Measurements from ENCODE around the gene ZNF469. TPM values are rescaled to one million over a fixed set of nuclear protein-coding genes. Genes with fewer than 3 reads are reported as not detected.

The ZNF469 gene
- total and polyA plus RNA-seq, 9 of the 15 experiments (the other 6 are each of a cell fraction or from before 2014, with no cell fraction given), result 0.01 to 0.04 TPM; not detected in 7

GRCh38 chr16:88415713-88416323 is 33.1 kb downstream of the ZNF469 start (continued):
- TF ChIP-seq PKNOX1 (IDR thresholded peaks at IDR 0.05), result peak; percentile 97
- peak; percentile 47 for TF ChIP-seq CXXC5 (CRISPR knock-in tag; IDR thresholded peaks at IDR 0.05)
- 0 out of 4 replicates have a peak, but pooled peaks of 1 of the 2 experiments have one; percentile 29 for TF ChIP-seq UBTF (IDR thresholded peaks at IDR 0.05; ENCODE audit: borderline replicate concordance in 1 of 2, low read depth in 2 of 2, low read length in 2 of 2)
- peak; percentile 87 for TF ChIP-seq ZNF766 (CRISPR knock-in tag; conservative IDR thresholded peaks at IDR 0.05)
- TF ChIP-seq MEIS2 (IDR thresholded peaks at IDR 0.05; ENCODE audit: partially characterized antibody), result peak; percentile 99
- TF ChIP-seq SMARCE1 (IDR thresholded peaks at IDR 0.05), result no peak
- no peak for TF ChIP-seq TBL1XR1 (IDR thresholded peaks at IDR 0.05; ENCODE audit: low read length in 2 of 2)
- no peak for TF ChIP-seq HDAC2 (IDR thresholded peaks at IDR 0.05)
- TF ChIP-seq ZKSCAN8 (CRISPR knock-in tag; IDR thresholded peaks at IDR 0.05), result peak; percentile 86
- TF ChIP-seq BRF2 (IDR thresholded peaks at IDR 0.05; ENCODE audit: borderline replicate concordance, insufficient read depth, insufficient read length), result no peak
- TF ChIP-seq ZNF639 (CRISPR knock-in tag; conservative IDR thresholded peaks at IDR 0.05 in 1 of 2, IDR thresholded peaks at IDR 0.05 in 1 of 2), result no peak
- no peak for TF ChIP-seq SRF (CRISPR knock-in tag; IDR thresholded peaks at IDR 0.05)
- TF ChIP-seq ARHGAP35 (IDR thresholded peaks at IDR 0.05; ENCODE audit: partially characterized antibody), result no peak
- TF ChIP-seq ZBTB7A (IDR thresholded peaks at IDR 0.05; ENCODE audit: borderline replicate concordance, control insufficient read depth, low read depth, low read length), result peak; percentile 17; the same call in 1 of the 2 replicates
- 0 out of 2 replicates have a peak, but pooled peaks have one; percentile 11 for TF ChIP-seq SMC3 (conservative IDR thresholded peaks at IDR 0.05; ENCODE audit: insufficient read depth, low read depth, low read length)
- peak; percentile 29; the same call in 1 of the 2 replicates for TF ChIP-seq GABPB1 (CRISPR knock-in tag; IDR thresholded peaks at IDR 0.05)
- peak; percentile 65; the same call in 1 of the 2 replicates for TF ChIP-seq MECOM (CRISPR knock-in tag; IDR thresholded peaks at IDR 0.05)
- TF ChIP-seq ZNF507 (tag; conservative IDR thresholded peaks at IDR 0.05), result no peak
- TF ChIP-seq KDM1A (IDR thresholded peaks at IDR 0.05), result no peak
- TF ChIP-seq CBX3 (IDR thresholded peaks at IDR 0.05; ENCODE audit: borderline replicate concordance in 1 of 2, low read length in 2 of 2), result no peak
- no peak for TF ChIP-seq USF2 (CRISPR knock-in tag; IDR thresholded peaks at IDR 0.05)

Data from K562 (cell line).